GM18507 (cell line): ENCODE results near the gene C18orf63.

ENCODE experiments used
- DNase-seq: peaks from one replicate; pipeline ENCODE4 v3.0.0; 2011; ENCODE audit warnings: low read depth; ENCODE audit not compliant: insufficient read length; ENCODE audit errors: extremely low spot score
- FAIRE-seq: peaks from 2 replicates; lab custom pipeline; 2011; peaks lifted over from hg19 to GRCh38; lab: Jason Lieb, UNC

The C18orf63 gene

DNA sequence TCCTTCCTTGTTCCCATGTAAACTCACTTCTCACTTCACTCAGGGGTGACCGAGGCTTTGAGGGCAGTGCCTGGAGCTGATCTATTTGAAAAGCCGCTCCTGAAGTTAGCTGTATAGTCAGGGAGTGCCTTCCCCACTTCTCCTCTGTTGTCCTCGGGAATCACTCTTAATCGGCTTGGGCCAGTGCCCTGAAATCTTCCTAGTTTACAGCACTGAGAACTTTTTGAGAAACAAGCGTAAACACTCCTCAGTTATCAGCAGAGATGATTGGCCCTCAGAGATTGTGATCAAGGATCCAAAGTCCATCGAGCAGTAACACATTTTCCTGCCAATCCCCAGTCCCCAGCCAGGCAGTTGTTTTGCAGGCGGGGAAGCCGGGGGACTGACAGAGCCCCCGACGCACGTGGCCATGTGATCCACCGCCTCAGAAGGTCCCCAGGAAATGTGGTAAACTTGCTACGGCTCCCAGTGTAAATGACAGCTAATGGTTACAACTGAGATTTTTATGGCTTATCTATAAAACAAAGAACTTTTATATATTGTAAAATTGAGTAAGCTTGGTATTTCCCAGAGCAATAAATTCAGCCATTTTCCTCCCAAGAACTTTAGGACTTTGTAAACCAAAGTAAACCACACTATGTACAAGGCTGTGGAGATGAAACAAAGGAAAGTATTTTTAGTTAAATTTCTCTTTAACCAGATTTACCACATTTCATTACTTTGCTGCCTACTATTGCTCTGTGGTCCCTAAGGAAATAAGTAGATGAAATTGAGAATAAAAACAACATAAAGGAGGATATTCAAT is 53.5 kb downstream of the C18orf63 start:
- DNase-seq (no peak), FAIRE-seq (no peak)

DNA sequence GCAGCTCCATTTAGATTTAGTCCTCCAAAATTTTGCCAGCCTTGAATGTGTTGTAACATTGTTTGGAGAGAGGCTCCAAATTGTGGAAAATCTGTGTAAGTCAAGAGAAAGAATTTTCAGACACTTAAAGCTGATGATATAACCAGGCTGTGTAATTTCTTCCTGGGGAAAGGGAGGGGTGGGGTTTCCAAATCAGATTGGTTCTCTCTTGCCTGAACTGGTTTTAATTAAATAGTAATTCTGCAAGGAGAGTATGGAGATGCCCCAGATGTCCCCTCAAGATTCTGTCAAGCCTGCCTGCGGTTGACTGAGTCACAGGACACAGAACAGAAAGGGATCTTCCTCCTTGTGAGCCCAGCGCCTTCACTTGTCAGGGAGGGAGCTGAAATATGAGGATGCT is 54.5 kb downstream of the C18orf63 start:
- DNase-seq (no peak), FAIRE-seq (no peak)

DNA sequence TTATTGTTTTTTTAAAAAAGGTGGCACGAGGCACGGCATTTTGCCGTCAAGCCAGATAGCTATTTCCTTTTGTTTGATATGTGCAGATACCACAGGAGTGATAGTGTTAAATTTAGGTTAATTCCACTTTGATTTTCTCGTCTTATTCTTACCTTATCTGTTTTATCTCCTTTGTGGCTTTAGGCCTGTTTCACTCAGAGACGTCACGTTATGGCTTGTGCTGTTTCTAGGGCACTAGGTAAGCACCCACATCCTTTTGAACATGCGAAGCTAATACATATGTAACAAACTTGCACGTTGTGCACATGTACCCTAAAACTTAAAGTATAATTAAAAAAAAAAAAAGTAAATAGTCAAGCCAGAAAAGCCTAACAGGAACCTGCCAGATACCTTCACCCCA is 57.8 kb downstream of the C18orf63 start:
- DNase-seq, result no peak
- FAIRE-seq, result no peak

DNA sequence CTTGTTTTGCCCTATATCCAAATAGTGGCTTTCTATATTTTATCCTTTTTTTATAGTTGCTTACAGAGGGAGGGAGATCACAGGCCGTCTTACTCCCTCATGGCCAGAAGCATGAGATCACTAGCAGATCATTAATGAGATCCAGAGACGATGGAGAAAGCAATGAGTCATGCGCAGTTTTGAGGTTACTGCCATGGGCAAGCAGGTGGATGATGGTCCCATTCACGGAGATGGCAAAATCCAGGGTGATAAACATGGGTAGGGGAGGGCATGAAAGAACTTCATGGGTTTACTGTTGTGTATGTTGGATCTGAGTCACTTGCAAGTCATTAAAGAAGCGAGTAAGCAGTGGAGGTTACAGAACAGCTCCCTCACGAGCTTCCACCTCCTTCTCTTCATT is 60.4 kb downstream of the C18orf63 start:
- FAIRE-seq, result no peak
- DNase-seq, result no peak

DNA sequence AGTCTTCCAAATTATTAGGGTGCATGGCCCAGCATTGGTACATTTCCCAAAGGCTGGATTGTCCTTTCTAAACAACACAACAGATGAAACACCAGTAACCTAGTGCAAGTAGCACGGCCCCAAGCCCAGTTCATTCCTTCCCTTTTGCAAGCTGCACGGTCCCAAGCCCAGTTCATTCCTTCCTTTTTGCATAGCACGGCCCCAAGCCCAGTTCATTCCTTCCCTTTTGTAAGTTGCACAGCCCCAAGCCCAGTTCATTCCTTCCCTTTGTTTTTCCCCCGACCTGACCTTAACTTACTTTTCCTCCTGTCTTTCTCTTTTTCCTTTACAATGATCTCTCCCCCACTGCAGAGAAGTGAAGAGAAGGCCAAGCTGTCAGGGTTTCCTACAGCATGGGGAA is 60.9 kb downstream of the C18orf63 start:
- FAIRE-seq (no peak), DNase-seq (no peak)

DNA sequence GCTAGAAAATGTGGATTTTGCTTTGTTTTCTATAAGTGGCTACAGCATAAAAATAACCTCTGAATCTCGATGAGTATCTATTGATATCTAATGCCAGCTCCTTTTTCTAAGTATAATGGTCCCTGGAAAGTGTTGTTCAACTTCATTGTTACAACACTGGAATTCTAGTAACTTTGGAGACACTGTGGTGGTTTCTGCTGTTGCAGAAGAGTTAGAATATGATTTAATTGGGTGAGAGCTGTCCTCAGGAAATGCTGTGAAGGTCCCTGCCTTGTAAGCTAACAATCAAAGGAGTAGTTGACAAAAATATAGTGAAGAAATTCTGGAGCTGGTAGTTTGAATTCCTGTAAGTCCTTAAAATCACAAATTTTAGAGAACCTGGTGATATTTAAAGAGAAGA is 62.1 kb downstream of the C18orf63 start:
- DNase-seq (no peak), FAIRE-seq (no peak)

DNA sequence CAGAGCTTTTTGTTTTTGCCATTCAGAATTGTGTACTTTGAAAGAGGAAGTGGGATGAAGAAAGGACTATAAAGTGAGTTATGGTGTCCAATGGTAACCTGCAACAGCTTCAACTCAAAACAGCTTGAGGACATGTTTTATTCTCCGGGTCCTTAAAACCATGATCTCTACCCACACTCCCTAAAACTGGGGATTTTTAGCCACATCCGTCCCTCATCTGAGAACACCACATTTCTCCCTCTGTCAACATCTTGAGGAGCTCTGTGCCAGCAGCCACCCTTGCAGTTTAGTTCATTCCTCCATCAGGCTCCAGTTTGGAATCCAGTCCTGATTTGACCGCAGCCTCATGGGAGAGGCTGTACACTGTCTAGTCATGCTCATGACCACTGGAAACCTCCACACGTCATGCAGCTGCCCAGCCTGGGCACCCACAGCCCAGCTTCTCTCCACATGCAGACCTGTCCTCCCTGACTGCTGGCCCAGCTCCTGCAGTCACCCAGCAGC is 62.6 kb downstream of the C18orf63 start:
- no peak for DNase-seq
- FAIRE-seq, result peak; percentile 52

DNA sequence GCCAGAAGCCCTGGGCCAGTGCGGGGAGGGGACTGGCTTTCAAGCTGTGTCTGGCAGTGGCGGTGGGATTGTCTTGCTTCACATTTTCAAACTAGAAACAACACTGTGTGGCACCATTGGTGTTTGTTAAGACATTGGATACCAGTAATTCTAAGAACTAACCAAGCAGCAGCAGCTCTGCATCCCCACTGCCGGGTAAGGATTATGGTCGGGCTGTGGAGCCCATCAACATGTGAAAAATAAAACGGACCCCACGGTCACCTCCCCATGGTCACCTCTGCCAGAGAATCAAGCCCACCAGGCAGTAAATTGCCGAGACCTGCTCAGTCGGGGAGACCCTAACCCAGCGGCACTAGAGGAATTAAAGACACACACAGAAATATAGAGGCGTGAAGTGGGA is 65.3 kb downstream of the C18orf63 start:
- DNase-seq (no peak), FAIRE-seq (no peak)

DNA sequence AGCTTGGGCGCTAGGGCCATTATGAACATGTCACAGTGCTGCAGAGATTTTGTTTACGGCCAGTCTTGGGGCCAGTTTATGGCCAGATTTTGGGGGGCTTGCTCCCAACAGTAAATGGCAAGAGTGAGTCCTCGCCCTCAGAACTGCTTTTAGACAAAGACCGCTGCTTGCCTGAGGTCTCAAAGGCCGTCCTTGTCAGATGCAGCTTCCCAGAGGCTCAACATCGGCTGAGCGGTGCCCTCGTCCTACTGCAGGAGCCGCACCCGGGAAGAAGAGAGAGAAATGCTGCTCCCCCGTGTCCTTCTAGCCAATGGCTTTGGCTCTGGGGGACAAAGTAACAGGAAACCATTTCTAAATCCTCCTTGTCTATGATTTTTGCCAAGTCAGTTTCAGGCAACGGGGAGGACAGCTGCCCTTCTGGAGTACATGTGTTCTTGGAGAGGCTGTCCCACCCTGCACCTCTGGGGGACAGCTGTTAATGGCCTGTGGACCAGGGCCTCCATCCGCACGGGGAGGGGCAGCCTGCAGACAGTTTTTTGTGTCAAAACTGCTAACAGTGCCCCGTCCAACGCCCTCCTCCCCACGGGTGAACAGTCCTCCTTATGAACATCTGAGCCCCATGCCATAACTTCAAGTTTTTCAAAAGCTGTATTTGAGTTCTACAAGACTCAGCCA is 66.1 kb downstream of the C18orf63 start:
- DNase-seq (no peak), FAIRE-seq (no peak)

DNA sequence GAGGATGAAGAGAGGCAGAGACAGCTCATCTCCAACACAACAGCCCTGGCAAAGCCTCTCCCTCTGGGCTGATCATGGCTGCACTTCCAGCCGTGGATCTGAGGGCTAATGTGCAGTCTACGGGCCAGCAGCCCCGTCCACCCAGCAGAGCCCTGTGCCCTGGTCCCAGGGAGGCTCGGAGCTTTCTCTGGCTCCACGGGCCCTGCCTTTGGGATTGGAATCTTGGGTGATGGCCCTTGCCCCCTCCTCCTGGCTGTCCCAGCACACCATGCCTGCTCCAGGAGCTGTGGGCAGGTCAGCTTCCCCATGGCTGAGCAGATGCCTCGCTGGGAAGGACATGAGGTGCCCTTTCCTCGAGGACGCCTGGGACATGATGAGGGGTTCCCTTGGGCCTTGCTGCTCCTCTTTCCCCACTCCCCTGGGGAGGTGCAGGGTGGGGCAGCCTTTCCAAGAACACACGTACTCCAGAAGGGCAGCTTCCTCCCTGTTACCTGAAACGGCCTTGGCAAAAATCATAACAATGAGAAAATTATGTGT is 66.9 kb downstream of the C18orf63 start:
- DNase-seq (no peak), FAIRE-seq (no peak)

DNA sequence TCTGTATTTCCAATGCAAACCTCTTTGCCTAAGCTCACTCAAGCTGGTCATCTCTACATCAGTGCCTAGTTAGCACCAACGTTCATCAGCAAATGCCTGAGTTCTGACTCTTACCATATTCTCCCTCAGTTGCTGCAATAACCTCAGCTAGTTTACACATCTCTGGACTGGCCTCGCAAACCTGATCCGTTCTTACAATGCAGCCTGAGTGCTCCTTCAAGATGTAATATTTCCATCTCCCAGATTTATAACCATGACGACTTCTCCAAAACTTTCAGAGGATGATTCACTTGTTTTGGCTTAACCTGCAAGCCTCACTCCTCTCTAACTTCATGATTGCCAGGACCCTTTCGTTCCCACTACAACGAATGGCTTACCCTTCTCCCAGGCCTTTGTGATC is 71.7 kb downstream of the C18orf63 start:
- DNase-seq (no peak), FAIRE-seq (no peak)

DNA sequence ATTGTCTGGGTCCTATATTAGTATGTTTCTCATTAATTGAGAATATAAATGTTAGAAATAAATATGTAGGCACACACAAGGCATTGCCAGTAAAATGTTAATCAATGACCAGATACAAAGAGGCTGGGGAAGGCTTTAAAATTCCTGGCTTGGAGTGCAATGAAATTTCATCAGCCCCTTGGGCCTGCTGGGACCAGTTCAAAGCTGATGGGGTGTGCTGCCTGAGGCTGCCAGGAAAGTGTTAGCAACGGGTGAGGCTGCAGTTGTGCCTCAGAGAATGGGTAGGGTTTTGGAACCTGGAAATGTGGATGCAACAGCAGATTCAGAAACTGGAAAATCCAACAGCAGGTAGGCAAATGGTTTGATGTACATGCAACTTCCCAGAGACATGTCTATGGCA is 72.6 kb downstream of the C18orf63 start:
- FAIRE-seq, result no peak

DNA sequence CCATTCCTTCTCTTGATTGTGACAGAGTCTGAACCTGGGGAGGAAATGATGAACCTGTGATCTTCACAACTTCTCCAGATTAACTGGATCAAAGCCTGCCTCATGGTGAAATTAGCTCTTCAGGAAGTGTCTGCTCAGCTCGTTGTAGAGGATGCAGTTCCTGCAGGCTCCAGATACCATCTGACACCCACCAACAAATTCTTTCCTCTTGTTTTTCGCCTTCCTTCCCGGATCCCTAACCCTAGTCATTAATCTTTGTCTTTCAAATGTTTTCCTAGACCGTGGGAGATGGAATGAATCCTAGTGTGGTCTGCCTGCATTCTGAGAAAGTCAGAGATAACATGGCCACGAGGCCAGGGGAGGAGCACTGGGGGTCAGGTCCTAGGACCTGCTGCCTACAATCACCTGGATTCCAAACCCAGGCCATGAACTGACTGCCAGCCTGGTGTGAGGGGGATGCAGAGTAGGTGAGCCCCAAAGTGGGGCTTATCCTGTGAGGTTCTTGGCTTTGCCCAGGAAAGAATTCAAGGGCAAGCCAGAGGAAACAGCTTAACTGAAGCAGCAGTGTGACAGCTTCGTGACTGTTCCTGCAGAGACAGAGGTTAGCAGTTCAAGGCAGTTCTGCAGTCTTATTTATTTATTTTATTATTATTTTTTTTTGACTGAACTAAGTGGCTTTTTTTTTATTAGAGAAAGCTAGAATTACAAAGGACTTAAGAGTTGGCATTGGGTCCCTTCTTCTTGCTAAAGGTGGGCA is 73.7 kb downstream of the C18orf63 start:
- no peak for FAIRE-seq
- no peak for DNase-seq

More for the DNA sequence above, 72.6 kb downstream of the C18orf63 start:
- no peak for DNase-seq

DNA sequence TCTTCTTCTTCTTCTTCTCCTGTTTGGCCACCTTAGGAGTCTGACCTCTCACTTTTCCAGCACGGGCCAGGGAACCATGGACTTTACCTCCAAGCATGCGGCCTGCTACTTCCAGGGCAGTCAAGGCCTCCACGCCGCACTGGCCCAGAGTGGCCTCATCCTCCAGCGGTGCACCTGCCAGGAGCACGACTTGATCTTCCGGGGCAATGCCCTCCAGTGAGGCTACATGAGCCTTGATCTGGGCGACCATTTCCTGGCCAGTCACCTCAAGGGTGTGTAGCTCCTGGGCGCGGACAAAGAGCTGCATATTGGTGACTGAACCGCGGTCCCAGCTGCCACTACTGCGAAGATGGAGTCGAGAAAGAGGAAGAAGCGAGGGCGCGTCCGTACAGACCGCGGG is 74.4 kb downstream of the C18orf63 start:
- no peak for FAIRE-seq
- no peak for DNase-seq

DNA sequence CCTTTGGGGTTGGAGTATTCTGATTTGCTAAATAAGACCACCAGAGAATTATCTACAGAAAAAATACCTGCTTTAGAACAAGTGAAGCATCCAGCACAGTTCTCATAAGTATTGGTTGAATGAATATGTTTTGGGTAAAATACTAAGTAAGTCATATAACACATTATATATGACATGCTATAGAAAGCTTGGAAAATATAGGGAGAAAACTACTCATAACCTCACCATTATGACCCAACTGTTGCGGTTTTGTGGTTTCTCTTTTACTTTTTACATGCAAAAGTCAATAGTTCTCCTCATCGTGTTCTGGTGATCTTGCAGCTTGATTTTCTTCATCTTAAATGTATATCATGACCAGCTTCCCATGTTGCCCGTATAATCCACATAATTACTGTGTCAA is 75.3 kb downstream of the C18orf63 start:
- FAIRE-seq, result no peak
- no peak for DNase-seq

DNA sequence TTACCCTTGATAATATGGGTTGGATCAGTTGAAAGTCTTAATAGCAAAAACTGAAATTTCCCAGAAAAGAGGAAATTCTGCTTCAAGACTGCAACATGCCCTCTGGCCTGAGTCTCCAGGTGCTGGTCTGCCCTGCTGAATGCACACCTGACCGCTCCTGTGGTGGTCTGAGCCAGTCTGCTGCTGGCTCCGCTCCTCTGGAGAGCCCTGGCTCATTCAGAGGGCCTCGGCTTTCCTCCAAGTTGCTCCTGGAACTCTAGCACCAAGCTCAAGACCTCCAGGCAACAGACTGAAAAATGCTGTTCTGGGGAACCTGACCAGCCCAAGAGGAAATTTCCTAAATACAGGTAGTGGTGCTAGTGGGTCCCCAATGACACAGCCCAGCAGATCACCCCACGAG is 76.7 kb downstream of the C18orf63 start:
- FAIRE-seq, result no peak
- DNase-seq, result no peak

DNA sequence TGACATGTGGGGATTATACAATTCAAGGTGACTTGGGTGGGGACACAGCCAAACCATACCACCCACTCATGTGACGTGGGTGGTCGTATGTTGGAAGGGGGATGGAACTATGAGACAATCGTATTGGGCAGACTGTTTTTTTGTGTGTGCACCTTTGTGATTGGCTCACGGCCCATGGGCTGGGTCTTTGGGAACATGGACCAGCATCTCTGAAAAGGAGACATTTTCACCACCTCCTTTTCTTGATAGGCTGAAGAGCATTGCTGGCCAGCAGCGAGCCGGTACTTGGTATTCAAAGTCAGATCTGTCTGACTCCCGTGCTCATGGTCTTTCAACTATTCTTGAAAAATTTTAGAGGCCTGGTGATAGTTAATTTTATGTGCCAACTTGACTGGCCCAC is 79.4 kb downstream of the C18orf63 start:
- DNase-seq (no peak), FAIRE-seq (no peak)

DNA sequence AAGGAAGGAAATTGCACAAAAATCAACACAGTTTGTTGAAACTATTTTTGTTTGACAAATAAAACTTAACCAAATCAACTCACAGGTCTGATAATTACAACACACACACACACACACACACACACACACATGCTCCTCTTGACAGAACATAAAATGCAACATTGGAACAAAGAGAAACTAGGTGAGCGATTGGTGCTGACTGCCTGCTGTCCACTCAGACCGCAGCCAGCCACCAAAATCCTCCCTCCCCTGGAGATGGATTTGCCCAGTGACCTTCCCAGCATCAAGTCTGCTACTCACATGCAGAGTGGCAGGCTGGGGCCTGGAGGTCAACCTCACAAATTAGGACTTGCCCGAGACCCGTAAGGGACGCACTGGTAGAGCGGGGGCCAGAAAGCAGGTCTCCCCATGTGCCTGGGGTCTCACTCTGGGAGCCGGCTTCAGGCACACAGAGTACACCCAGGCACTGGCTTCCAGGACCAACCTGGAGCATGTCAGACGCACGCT is 80.1 kb downstream of the C18orf63 start:
- FAIRE-seq, result no peak
- no peak for DNase-seq

DNA sequence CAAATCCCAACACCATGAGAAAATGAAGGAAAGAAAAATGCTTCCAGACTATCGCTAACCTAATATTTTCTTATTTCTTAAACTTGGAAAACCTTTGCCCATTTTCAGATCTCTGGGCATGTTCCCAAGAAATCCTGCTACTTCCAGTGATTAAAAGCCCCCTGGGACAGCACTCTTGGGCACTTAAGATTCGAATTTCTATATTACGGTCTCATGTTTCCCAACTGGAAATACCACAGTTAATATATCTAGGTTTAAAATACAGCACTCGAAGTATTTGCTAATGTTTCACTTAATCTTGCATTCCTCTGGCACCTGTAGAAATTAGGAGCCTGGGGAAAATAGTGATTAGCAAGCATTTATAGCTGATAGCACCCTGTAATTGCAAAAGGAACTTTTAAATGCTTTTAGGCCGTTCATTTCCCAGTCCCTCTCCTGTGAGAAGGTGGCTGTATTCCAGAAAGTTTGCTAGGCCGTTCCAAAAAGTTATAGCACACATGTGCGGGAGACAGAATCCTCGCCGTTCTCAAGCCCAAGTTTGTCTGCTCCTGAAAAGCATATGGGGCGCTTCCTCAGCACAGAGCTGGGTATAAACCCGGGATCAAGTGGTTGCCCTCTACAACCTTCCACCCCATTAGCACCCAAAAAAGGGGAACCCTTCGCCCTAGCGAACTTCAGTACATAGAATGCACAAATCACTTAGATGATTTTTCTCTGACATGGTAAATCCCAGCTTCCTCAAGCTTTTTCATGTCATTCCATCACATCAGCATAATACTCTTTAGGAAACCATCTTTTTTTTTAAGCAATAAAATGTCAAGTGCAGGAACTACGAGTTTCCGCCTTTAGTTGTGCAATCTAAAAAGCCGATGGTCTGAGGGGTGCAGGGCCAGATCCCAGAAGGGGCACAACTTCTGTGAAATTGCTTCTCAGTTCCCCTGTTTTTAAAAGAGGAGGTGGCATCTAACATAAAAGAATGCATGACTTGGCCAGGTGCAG is 80.8 kb downstream of the C18orf63 start:
- no peak for DNase-seq
- FAIRE-seq, result no peak
